ENCODE data around the gene FGGY. TPM values are rescaled to one million over a fixed set of nuclear protein-coding genes. Genes with fewer than 3 reads are reported as not detected.

FGGY gene
- total RNA-seq, 1 donor from 2014 or later = 32.5 TPM

DNA sequence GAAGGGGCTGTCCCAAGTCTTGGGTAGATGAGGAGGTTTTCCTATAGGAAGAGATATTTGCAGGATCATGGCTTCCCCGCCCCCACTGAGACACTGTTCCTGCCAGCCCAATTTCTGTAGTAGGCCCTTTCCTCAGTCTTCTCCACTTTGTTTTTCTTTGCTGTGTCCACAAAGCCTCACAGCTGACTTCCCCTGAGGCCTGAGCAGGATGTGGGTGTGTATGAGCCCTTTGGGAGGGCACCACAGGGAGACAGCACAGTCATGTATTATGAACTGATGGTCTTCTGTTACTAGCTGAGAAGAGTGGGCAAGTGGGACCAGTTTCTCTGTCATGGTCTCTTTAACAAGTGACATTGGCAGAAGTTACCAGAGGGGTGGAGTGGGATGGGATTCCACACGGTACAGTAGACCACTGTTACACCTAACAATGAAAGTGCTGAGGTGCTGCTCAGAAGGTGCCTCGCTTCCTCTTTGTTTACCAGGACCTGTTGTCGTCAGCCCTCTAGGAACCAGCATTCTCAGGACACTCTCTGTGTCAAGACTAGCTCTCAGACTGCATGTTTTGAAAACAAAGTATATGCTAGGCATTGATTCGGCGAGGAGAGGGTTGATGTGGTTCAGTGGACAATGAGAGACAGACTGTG is 264.0 kb downstream of the FGGY start:
- peaks cover 2% of the 10 kb centered on the region for H3K27me3 Mint-ChIP-seq (ENCODE audit: insufficient read depth, low read depth)
- Histone ChIP-seq H3K4me1 (peaks cover 12% of the 10 kb centered on the region), H3K79me2 (ENCODE audit: low read depth) (no peaks in the 10 kb centered on the region), H3F3A (ENCODE audit: low read depth) (peaks cover 13% of the 10 kb centered on the region), H3K36me3 (peaks cover 3% of the 10 kb centered on the region), H2AFZ (replicated peaks) (no peak overlapping the region), H3K9ac (no peak overlapping the region), H3K4me3 (no peak overlapping the region), H3K27ac (no peak overlapping the region), H3K9me3 (ENCODE audit: low read depth) (peaks cover 13% of the 10 kb centered on the region), H3K27me3 (no peaks in the 10 kb centered on the region), H3K4me2 (no peak overlapping the region), H4K20me1 (ENCODE audit: low read depth) (no peaks in the 10 kb centered on the region)
- H3K36me3 Mint-ChIP-seq = peaks cover 6% of the 10 kb centered on the region
- peaks cover 16% of the 10 kb centered on the region for H3K4me1 Mint-ChIP-seq
- H3K9me3 Mint-ChIP-seq = peaks cover 14% of the 10 kb centered on the region
- TF ChIP-seq EZH2phosphoT487 (IDR thresholded peaks at IDR 0.05) = no peak
- TF ChIP-seq EZH2 (IDR thresholded peaks at IDR 0.05) = no peak
- TF ChIP-seq, protein P1, sequence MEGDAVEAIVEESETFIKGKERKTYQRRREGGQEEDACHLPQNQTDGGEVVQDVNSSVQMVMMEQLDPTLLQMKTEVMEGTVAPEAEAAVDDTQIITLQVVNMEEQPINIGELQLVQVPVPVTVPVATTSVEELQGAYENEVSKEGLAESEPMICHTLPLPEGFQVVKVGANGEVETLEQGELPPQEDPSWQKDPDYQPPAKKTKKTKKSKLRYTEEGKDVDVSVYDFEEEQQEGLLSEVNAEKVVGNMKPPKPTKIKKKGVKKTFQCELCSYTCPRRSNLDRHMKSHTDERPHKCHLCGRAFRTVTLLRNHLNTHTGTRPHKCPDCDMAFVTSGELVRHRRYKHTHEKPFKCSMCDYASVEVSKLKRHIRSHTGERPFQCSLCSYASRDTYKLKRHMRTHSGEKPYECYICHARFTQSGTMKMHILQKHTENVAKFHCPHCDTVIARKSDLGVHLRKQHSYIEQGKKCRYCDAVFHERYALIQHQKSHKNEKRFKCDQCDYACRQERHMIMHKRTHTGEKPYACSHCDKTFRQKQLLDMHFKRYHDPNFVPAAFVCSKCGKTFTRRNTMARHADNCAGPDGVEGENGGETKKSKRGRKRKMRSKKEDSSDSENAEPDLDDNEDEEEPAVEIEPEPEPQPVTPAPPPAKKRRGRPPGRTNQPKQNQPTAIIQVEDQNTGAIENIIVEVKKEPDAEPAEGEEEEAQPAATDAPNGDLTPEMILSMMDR (IDR thresholded peaks at IDR 0.05) = no peak
- DNase-seq (ENCODE audit: low spot score) = no peak
- no peak overlapping the region for H3K4me3 Mint-ChIP-seq
- H3K27ac Mint-ChIP-seq = no peak overlapping the region

DNA sequence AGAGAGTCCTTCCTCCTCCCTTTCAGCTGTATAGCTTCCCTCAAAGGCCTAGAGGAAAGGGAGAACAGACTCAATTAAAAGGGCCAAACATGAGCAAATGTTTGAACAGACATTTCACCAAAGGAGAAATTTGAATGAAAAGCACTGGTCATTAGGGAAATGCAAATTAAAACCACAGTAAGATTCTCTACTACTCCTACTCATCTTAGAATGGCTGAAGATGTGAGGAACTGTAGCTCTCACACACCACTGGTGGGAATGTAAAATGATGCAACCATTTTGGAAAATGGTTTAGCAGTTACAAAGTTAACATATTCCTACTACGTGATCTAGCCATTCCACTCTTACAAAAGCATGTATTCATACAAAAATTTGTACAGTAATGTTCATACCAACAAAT is 264.9 kb downstream of the FGGY start:
- Mint-ChIP-seq H3K4me3 (no peak overlapping the region), H3K36me3 (peaks cover 6% of the 10 kb centered on the region), H3K9me3 (peaks cover 14% of the 10 kb centered on the region), H3K4me1 (peaks cover 10% of the 10 kb centered on the region), H3K27me3 (ENCODE audit: insufficient read depth, low read depth) (peaks cover 2% of the 10 kb centered on the region), H3K27ac (no peak overlapping the region)
- Histone ChIP-seq H3K79me2 (ENCODE audit: low read depth) (no peaks in the 10 kb centered on the region), H3F3A (ENCODE audit: low read depth) (peaks cover 13% of the 10 kb centered on the region), H3K36me3 (peaks cover 3% of the 10 kb centered on the region), H3K4me2 (no peak overlapping the region), H3K9ac (no peak overlapping the region), H3K4me1 (peaks cover 12% of the 10 kb centered on the region), H3K9me3 (ENCODE audit: low read depth) (peaks cover 13% of the 10 kb centered on the region), H3K27ac (no peak overlapping the region), H3K4me3 (no peak overlapping the region), H2AFZ (replicated peaks) (no peak overlapping the region), H4K20me1 (ENCODE audit: low read depth) (no peaks in the 10 kb centered on the region), H3K27me3 (no peaks in the 10 kb centered on the region)
- TF ChIP-seq, protein P1 (IDR thresholded peaks at IDR 0.05) = no peak
- TF ChIP-seq EZH2phosphoT487 (IDR thresholded peaks at IDR 0.05) = no peak
- TF ChIP-seq EZH2 (IDR thresholded peaks at IDR 0.05) = no peak
- DNase-seq (ENCODE audit: low spot score) = no peak

DNA sequence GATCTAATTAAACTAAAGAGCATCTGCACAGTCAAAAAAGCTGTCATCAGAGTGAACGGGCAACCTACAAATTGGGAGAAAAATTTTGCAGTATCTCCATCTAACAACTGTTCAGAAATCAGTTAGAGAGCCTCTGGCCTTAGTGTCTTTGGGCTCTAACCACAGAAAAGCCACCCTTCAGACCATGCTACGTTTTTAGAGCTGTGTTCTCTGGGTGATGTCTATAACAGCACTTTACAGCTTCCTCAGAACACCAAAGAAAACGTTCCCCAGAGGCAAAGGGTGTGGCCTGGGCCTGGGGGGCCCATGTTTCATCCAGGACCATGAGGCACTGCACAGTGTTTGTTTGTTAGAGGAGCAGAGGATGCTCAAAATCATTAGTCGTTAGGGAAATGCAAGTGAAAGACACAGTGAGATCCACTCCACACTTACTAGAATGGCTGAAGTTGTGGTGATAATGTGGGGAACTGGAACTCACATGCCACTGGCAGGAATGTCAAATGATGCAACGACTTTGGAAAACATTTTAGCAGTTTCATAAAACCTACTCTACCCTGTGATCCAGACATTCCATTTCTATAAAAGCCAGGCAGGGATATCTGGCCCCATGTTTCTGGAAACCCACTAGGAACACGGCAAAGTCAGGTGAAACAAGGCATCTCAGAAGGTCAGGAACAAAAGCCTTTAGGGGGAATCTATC is 267.4 kb downstream of the FGGY start:
- Histone ChIP-seq H3K9me3 (ENCODE audit: low read depth) (no peaks in the 10 kb centered on the region), H4K20me1 (ENCODE audit: low read depth) (no peaks in the 10 kb centered on the region), H3K79me2 (ENCODE audit: low read depth) (no peaks in the 10 kb centered on the region), H3F3A (ENCODE audit: low read depth) (no peaks in the 10 kb centered on the region), H3K4me2 (no peak overlapping the region), H3K9ac (no peak overlapping the region), H2AFZ (replicated peaks) (no peak overlapping the region), H3K4me1 (no peaks in the 10 kb centered on the region), H3K27ac (no peak overlapping the region), H3K36me3 (peaks cover under 1% of the 10 kb centered on the region), H3K27me3 (no peaks in the 10 kb centered on the region), H3K4me3 (no peak overlapping the region)
- H3K4me1 Mint-ChIP-seq = no peaks in the 10 kb centered on the region
- H3K27ac Mint-ChIP-seq = no peak overlapping the region
- DNase-seq (ENCODE audit: low spot score) = no peak
- H3K36me3 Mint-ChIP-seq = no peaks in the 10 kb centered on the region
- H3K27me3 Mint-ChIP-seq (ENCODE audit: insufficient read depth, low read depth) = no peaks in the 10 kb centered on the region
- H3K4me3 Mint-ChIP-seq = no peak overlapping the region
- no peak for TF ChIP-seq EZH2phosphoT487 (IDR thresholded peaks at IDR 0.05)
- no peak for TF ChIP-seq EZH2 (IDR thresholded peaks at IDR 0.05)
- TF ChIP-seq, protein P1 (IDR thresholded peaks at IDR 0.05) = no peak
- no peaks in the 10 kb centered on the region for H3K9me3 Mint-ChIP-seq

Data from neural progenitor cell (in vitro differentiated cells).